K562 (cell line): ENCODE measurements around the gene PLD6. TPM values are rescaled to one million over a fixed set of nuclear protein-coding genes. Genes with fewer than 3 reads are reported as not detected.

Experiments
- ATAC-seq: fragments of 200-7000 bp; cut with Tn5 transposase; 3 replicates; pipeline ENCODE4 v1.9.1; 2020; ENCODE audit warnings: moderate library complexity
- BruUV-seq: library from RNA; stranded (reverse); fragments of 400-500 nt; replicated peaks from 2 replicates; lab custom pipeline; 2021; lab: Mats Ljungman, UMichigan
- CTCF ChIA-PET: fragments of 300-600 bp; formaldehyde crosslinking; extraction: SDS; loops from one replicate; lab custom pipeline; 2021; ENCODE audit warnings: low intra/inter-chr PET ratio; lab: Yijun Ruan, JAX
- POLR2A ChIA-PET: fragments of 300-600, 350-650 bp; sonication (Branson Sonifier 250); formaldehyde crosslinking; extraction: SDS; loops from one replicate; lab custom pipeline; 2021; ENCODE audit warnings: antibody characterized with exemption, inconsistent platforms; lab: Yijun Ruan, JAX
- DNase-seq, 4 experiments: peaks; one replicate each; pipeline versions ENCODE4 v3.0.0 to v3.0.0-alpha.2; 2011 to 2018; ENCODE audit warnings: low spot score in 3 of 4, mixed read lengths in 3 of 4; ENCODE audit errors: extremely low read depth in 1 of 4
- FAIRE-seq: peaks from 2 replicates; lab custom pipeline; 2011; peaks lifted over from hg19 to GRCh38; lab: Jason Lieb, UNC
- H2AFZ ChIP-seq: 2 replicates; pipeline ENCODE4 v1.6.0; 2011; ENCODE audit warnings: low read depth, low read length, control low read depth, inconsistent platforms
- H3K27ac ChIP-seq: fragments of 200-600 bp; 3 replicates; pipeline ENCODE4 v1.8.0; 2011; ENCODE audit warnings: low read depth, mild to moderate bottlenecking, control low read depth, inconsistent platforms, low read length, moderate library complexity, mixed read lengths; ENCODE audit errors: extremely low read depth
- H3K27me3 ChIP-seq, 2 experiments: fragments of 300-600 bp in 1 of 2; 2 replicates in 1 of 2; 3 replicates in 1 of 2; pipeline versions ENCODE4 v1.6.0 to v1.8.0; 2011; ENCODE audit warnings: inconsistent platforms in 2 of 2, low read length in 2 of 2, mild to moderate bottlenecking in 1 of 2, mixed read lengths in 1 of 2, moderate library complexity in 1 of 2; ENCODE audit not compliant: control insufficient read depth in 2 of 2, insufficient read depth in 2 of 2
- H3K36me3 ChIP-seq: fragments of 300-600 bp; 3 replicates; pipeline ENCODE4 v1.8.0; 2011; ENCODE audit warnings: mild to moderate bottlenecking, low read length, inconsistent platforms; ENCODE audit not compliant: control insufficient read depth, insufficient read depth
- H3K4me1 ChIP-seq, 2 experiments: fragments of 200-600 bp in 1 of 2; replicated peaks in 1 of 2; 2 replicates in 1 of 2; 3 replicates in 1 of 2; pipeline versions ENCODE4 v1.5.1 to v1.8.0; 2011; ENCODE audit warnings: inconsistent platforms in 2 of 2, low read length in 2 of 2, mild to moderate bottlenecking in 1 of 2, mixed read lengths in 1 of 2, moderate library complexity in 1 of 2; ENCODE audit not compliant: control insufficient read depth in 2 of 2, insufficient read depth in 2 of 2
- H3K4me2 ChIP-seq: 2 replicates; pipeline ENCODE4 v1.6.1; 2011; ENCODE audit warnings: low read length, control low read depth, inconsistent platforms, mixed read lengths; ENCODE audit not compliant: insufficient read depth
- H3K4me3 ChIP-seq: fragments of 200-600 bp; sonication (generic), shearing (Covaris generic); 2 replicates; pipeline ENCODE4 v1.5.1; 2016; ENCODE audit warnings: control low read depth, inconsistent platforms
- H3K79me2 ChIP-seq: fragments of 200-600 bp; 3 replicates; pipeline ENCODE4 v1.8.0; 2011; ENCODE audit warnings: low read length, inconsistent platforms; ENCODE audit not compliant: control insufficient read depth, insufficient read depth
- H3K9ac ChIP-seq, 2 experiments: 2 replicates each; pipeline versions ENCODE4 v1.6.0 to v1.6.1; 2011; ENCODE audit warnings: low read depth in 2 of 2, low read length in 2 of 2, control low read depth in 1 of 2, inconsistent platforms in 1 of 2, mild to moderate bottlenecking in 1 of 2, mixed read lengths in 1 of 2; ENCODE audit not compliant: insufficient read depth in 1 of 2
- H3K9me1 ChIP-seq: one replicate; pipeline ENCODE4 v1.6.0; 2011; ENCODE audit warnings: inconsistent platforms, mild to moderate bottlenecking, low read length, moderate library complexity; ENCODE audit not compliant: control insufficient read depth, insufficient read depth
- H3K9me3 ChIP-seq: replicated peaks from 2 replicates; pipeline ENCODE4 v1.5.1; 2011; ENCODE audit warnings: low read depth, low read length, inconsistent platforms; ENCODE audit not compliant: control insufficient read depth, insufficient read depth
- H4K20me1 ChIP-seq: replicated peaks from 2 replicates; pipeline ENCODE4 v1.6.1; 2011; ENCODE audit warnings: low read length, inconsistent platforms, mixed read lengths; ENCODE audit not compliant: control insufficient read depth, insufficient read depth
- EZH2 ChIP-seq: IDR thresholded peaks from 2 replicates; pipeline ENCODE4 v1.6.1; 2012; ENCODE audit warnings: low read depth, mild to moderate bottlenecking, inconsistent platforms, low read length, borderline replicate concordance
- FOXA3 ChIP-seq, 2 experiments: fragments of 450-650 bp in 1 of 2; sonication (generic) in 1 of 2; formaldehyde crosslinking; IDR thresholded peaks in 1 of 2; conservative IDR thresholded peaks in 1 of 2; 2 replicates each; pipeline versions ENCODE4 v1.4.0 to v1.8.0; 2020 to 2022; ENCODE audit warnings: mild to moderate bottlenecking in 2 of 2, missing genetic modification reagents in 1 of 2
- FOXK2 ChIP-seq, 2 experiments: fragments of 450-650 bp; IDR thresholded peaks in 1 of 2; conservative IDR thresholded peaks in 1 of 2; 2 replicates each; pipeline ENCODE4 v1.6.1; 2016; ENCODE audit warnings: low read depth in 2 of 2, mild to moderate bottlenecking in 1 of 2
- GATAD2A ChIP-seq: fragments of 450-650 bp; IDR thresholded peaks from 2 replicates; pipeline ENCODE4 v1.6.1; 2017
- ZNF217 ChIP-seq: sonication (generic); formaldehyde crosslinking; IDR thresholded peaks from 2 replicates; pipeline ENCODE4 v1.8.0; 2022; ENCODE audit warnings: mild to moderate bottlenecking, missing genetic modification reagents
- WGBS: fragments of 100-300 bp; shearing (Covaris generic); methylation state at CpG from one replicate; pipeline ENCODE4 v1.1.6; 2016; ENCODE audit warnings: low coverage, mixed read lengths; ENCODE audit not compliant: insufficient coverage; ENCODE audit errors: missing lambda C conversion rate; 5-methylcytosine and 5-hydroxymethylcytosine counted together
- in situ Hi-C: fragments of 300-500 bp; cut with MboI; formaldehyde crosslinking; loops from 4 replicates; pipeline ENCODE4 v1.15.0; 2018; ENCODE audit warnings: inconsistent platforms, mixed read lengths
- intact Hi-C: fragments of 100-400 bp; cut with micrococcal nuclease; formaldehyde crosslinking; loops from 2 replicates; pipeline ENCODE4 v1.14.2; 2022
- polyA plus RNA-seq, 8 experiments: library from polyadenylated mRNA; depleted of rRNA in 4 of 8; stranded (reverse) in 5 of 8; unstranded in 3 of 8; fragments of >200 nt; fragmentation: Nextera tagmentation in 2 of 8; fragmentation: Illumina TruSeq in 1 of 8; extraction: Ambion mirVana in 2 of 8; extraction: Trizol in 1 of 8; gene quantifications; 2 replicates each; pipeline versions ENCODE4 v1.2.1 to v1.2.3, GENCODE V29; 2011 to 2014; ENCODE audit warnings: inconsistent platforms in 1 of 8, missing spikeins in 1 of 8
- total RNA-seq, 7 experiments: library from RNA; depleted of rRNA in 6 of 7; stranded (reverse); fragments of >200 nt in 6 of 7; fragmentation: Illumina TruSeq in 2 of 7; extraction: Trizol in 2 of 7; gene quantifications; 2 replicates each; pipeline versions ENCODE4 v1.2.1 to v1.2.3, GENCODE V29; 2011 to 2021; ENCODE audit warnings: low replicate concordance in 1 of 7

The PLD6 gene
- total and polyA plus RNA-seq, 9 of the 15 experiments (the other 6 are each of a cell fraction or from before 2014, with no cell fraction given), result 3.6 to 15.6 (median 10.0) TPM

GRCh38 chr17:17201907-17202306 is 4.2 kb downstream of the PLD6 start:
- H3K36me3 ChIP-seq, result peaks cover 48% of the 10 kb centered on the region; the same call in 2 of the 3 replicates
- no peak overlapping the region; the same call in 2 of the 3 replicates for H3K27ac ChIP-seq
- DNase-seq (no peak), ATAC-seq (no peak), FAIRE-seq (no peak)
- no peak overlapping the region for H2AFZ ChIP-seq
- peak overlapping the region in 1 of 2 experiments; percentile 78; a peak in 1 of 4 replicates for H3K9ac ChIP-seq
- H3K27me3 ChIP-seq, result no peaks in the 10 kb centered on the region
- H3K9me3 ChIP-seq, result no peaks in the 10 kb centered on the region
- BruUV-seq, result no TSS peak
- WGBS, result 90% methylated on average over 5 of the region's 8 CpGs
- no peak overlapping the region for H3K4me2 ChIP-seq
- peaks cover 47% of the 10 kb centered on the region for H3K79me2 ChIP-seq
- ChIA-PET CTCF (interaction anchor here (0.7 kb wide), 1 partner anchor 97 kb away, joined by 3 read pairs; no protein-coding TSS in a partner anchor), POLR2A (interaction anchor here (2.1 kb wide), 1 partner anchor 10 kb away, joined by 5 read pairs; no protein-coding TSS in a partner anchor)
- in situ Hi-C loops (no loop called here), intact Hi-C loops (no loop called here)
- H4K20me1 ChIP-seq, result no peaks in the 10 kb centered on the region
- H3K4me1 ChIP-seq, result peaks cover 10 to 36% of the 10 kb centered on the region in 2 experiments; a peak in 4 of 5 replicates
- no peak overlapping the region for H3K4me3 ChIP-seq
- TF ChIP-seq FOXA3 (CRISPR knock-in tag; conservative IDR thresholded peaks at IDR 0.05 in 1 of 2, IDR thresholded peaks at IDR 0.05 in 1 of 2), result no peak
- TF ChIP-seq EZH2, result no peak
- H3K9me1 ChIP-seq, result no peaks in the 10 kb centered on the region

- TF ChIP-seq FOXK2 (conservative IDR thresholded peaks at IDR 0.05 in 1 of 2, IDR thresholded peaks at IDR 0.05 in 1 of 2; ENCODE audit: low read depth in 2 of 2), result no peak
- TF ChIP-seq GATAD2A, result no peak
- no peak for TF ChIP-seq ZNF217
- TF ChIP-seq, all 486 proteins: peak for 0
- ATAC-seq (no peak), FAIRE-seq (no peak), DNase-seq (no peak)
- intact Hi-C loops, result no loop called here
- Histone ChIP-seq H3K9ac (no peak overlapping the region), H4K20me1 (no peaks in the 10 kb centered on the region), H3K79me2 (peaks cover 47% of the 10 kb centered on the region), H2AFZ (no peak overlapping the region), H3K27me3 (no peaks in the 10 kb centered on the region), H3K4me3 (no peak overlapping the region), H3K9me1 (no peaks in the 10 kb centered on the region), H3K4me2 (no peak overlapping the region), H3K4me1 (peaks cover 10 to 30% of the 10 kb centered on the region in 2 experiments; a peak in 4 of 5 replicates), H3K36me3 (peaks cover 48% of the 10 kb centered on the region; the same call in 2 of the 3 replicates), H3K9me3 (no peaks in the 10 kb centered on the region), H3K27ac (no peak overlapping the region)
- CTCF ChIA-PET, result no interaction called here
- POLR2A ChIA-PET, result interaction anchor here (1.2 to 2.1 kb wide), 2 partner anchors 9 to 11 kb away, joined by 3 to 5 read pairs; no protein-coding TSS in a partner anchor
- no TSS peak for BruUV-seq
- in situ Hi-C loops, result no loop called here
- WGBS, result 69% methylated on average over 4 of the region's 10 CpGs
These were observed 4.9 kb downstream of the PLD6 start for GRCh38 chr17:17201271-17201670.
